ENCODE data around the gene BMP7. TPM values are rescaled to one million over a fixed set of nuclear protein-coding genes. Genes with fewer than 3 reads are reported as not detected.
"Not testable (repeated sequence)": the region's sequence is repeated elsewhere in the genome, so short reads cannot be mapped to it uniquely, and the experiment has no call there.

The BMP7 gene
- total RNA-seq, 1 donor from 2014 or later, result 9.4 TPM

- DNase-seq (ENCODE audit: low spot score in 2 of 2) (no peak), FAIRE-seq (no peak)
Measured at GRCh38 chr20:57252559-57253162, 13.8 kb downstream of the BMP7 start.

- DNase-seq (ENCODE audit: low spot score in 2 of 2), result no peak
- no peak for FAIRE-seq
Measured at GRCh38 chr20:57251949-57252348, 14.5 kb downstream of the BMP7 start.

- FAIRE-seq (no peak), DNase-seq (ENCODE audit: low spot score in 2 of 2) (no peak)
Measured at GRCh38 chr20:57251344-57251743, 15.1 kb downstream of the BMP7 start.

GRCh38 chr20:57250607-57251343 lies 15.7 kb downstream of the BMP7 start:
- FAIRE-seq, result no peak
- no peak for DNase-seq (ENCODE audit: low spot score in 2 of 2)

- FAIRE-seq, result no peak
Measured at GRCh38 chr20:57249772-57250171, 16.7 kb downstream of the BMP7 start.

GRCh38 chr20:57249073-57249472 lies 17.4 kb downstream of the BMP7 start:
- FAIRE-seq, result no peak
- DNase-seq (ENCODE audit: low spot score in 2 of 2), result no peak

More at GRCh38 chr20:57249772-57250171, 16.7 kb downstream of the BMP7 start:
- no peak for DNase-seq (ENCODE audit: low spot score in 2 of 2)

GRCh38 chr20:57248132-57248797 lies 18.2 kb downstream of the BMP7 start:
- FAIRE-seq (no peak), DNase-seq (ENCODE audit: low spot score in 2 of 2) (no peak)

GRCh38 chr20:57247292-57247965 lies 19.0 kb downstream of the BMP7 start:
- FAIRE-seq, result no peak
- no peak for DNase-seq (ENCODE audit: low spot score in 2 of 2)

GRCh38 chr20:57245997-57246396 lies 20.4 kb downstream of the BMP7 start:
- FAIRE-seq (no peak), DNase-seq (ENCODE audit: low spot score in 2 of 2) (no peak)

- FAIRE-seq (no peak), DNase-seq (ENCODE audit: low spot score in 2 of 2) (no peak)
Measured at GRCh38 chr20:57244627-57245214, 21.7 kb downstream of the BMP7 start.

GRCh38 chr20:57244221-57244585 lies 22.2 kb downstream of the BMP7 start:
- FAIRE-seq (no peak), DNase-seq (ENCODE audit: low spot score in 2 of 2) (no peak)

- DNase-seq (ENCODE audit: low spot score in 2 of 2), result no peak
- no peak for FAIRE-seq
Measured at GRCh38 chr20:57243480-57244220, 22.8 kb downstream of the BMP7 start.

- DNase-seq (ENCODE audit: low spot score in 2 of 2) (no peak), FAIRE-seq (no peak)
Measured at GRCh38 chr20:57242414-57242813, 24.0 kb downstream of the BMP7 start.

GRCh38 chr20:57241363-57241991 lies 25.0 kb downstream of the BMP7 start:
- FAIRE-seq (no peak), DNase-seq (ENCODE audit: low spot score in 2 of 2) (peak in 1 of 2 donors; percentile 24)

- FAIRE-seq (no peak), DNase-seq (ENCODE audit: low spot score in 2 of 2) (no peak)
Measured at GRCh38 chr20:57240581-57241362, 25.7 kb downstream of the BMP7 start.

GRCh38 chr20:57239725-57240124 lies 26.7 kb downstream of the BMP7 start:
- FAIRE-seq; DNase-seq (ENCODE audit: low spot score in 2 of 2): not testable (repeated sequence)

- not testable (repeated sequence) for FAIRE-seq; DNase-seq (ENCODE audit: low spot score in 2 of 2)
Measured at GRCh38 chr20:57239324-57239723, 27.1 kb downstream of the BMP7 start.

GRCh38 chr20:57238089-57238488 lies 28.4 kb downstream of the BMP7 start:
- DNase-seq (ENCODE audit: low spot score in 2 of 2), result no peak
- FAIRE-seq, result no peak

GRCh38 chr20:57237585-57237953 lies 28.9 kb downstream of the BMP7 start:
- FAIRE-seq (no peak), DNase-seq (ENCODE audit: low spot score in 2 of 2) (no peak)
